WERI-Rb-1 (cell line): ENCODE data around the gene CLEC18C.
A peak's percentile ranks its signal among the peaks of the same experiment; 100 is the strongest.
"Not testable (repeated sequence)": the region's sequence is repeated elsewhere in the genome, so short reads cannot be mapped to it uniquely, and the experiment has no call there.

Experiments
- DNase-seq: peaks from one replicate; pipeline ENCODE4 v3.0.0-alpha.2; 2020
- H3K27ac ChIP-seq: fragments of 250-450 bp; sonication (Bioruptor Pico); 2 replicates; pipeline ENCODE4 v1.5.1; 2020; ENCODE audit warnings: mild to moderate bottlenecking, moderate library complexity
- H3K27me3 ChIP-seq: fragments of 250-450 bp; sonication (Bioruptor Pico); 2 replicates; pipeline ENCODE4 v1.5.1; 2021; ENCODE audit warnings: mild to moderate bottlenecking, low read depth, moderate library complexity; ENCODE audit not compliant: insufficient read depth, severe bottlenecking
- H3K36me3 ChIP-seq: fragments of 250-450 bp; sonication (Bioruptor Pico); 2 replicates; pipeline ENCODE4 v1.5.1; 2020; ENCODE audit warnings: mild to moderate bottlenecking, moderate library complexity
- H3K4me3 ChIP-seq: 2 replicates; pipeline ENCODE4 v1.5.1; 2011; ENCODE audit warnings: low read depth, mild to moderate bottlenecking, control low read depth, low read length
- H3K9me3 ChIP-seq: fragments of 250-450 bp; sonication (Bioruptor Pico); 2 replicates; pipeline ENCODE4 v1.5.1; 2021; ENCODE audit warnings: mild to moderate bottlenecking, moderate library complexity; ENCODE audit not compliant: severe bottlenecking

The CLEC18C gene

GRCh38 chr16:70198230-70198629, 24.6 kb downstream of the CLEC18C start:
- H3K36me3 ChIP-seq, H3K27me3 ChIP-seq, H3K4me3 ChIP-seq, DNase-seq, H3K9me3 ChIP-seq, H3K27ac ChIP-seq: not testable (repeated sequence)

- H3K9me3 ChIP-seq, H3K4me3 ChIP-seq, DNase-seq, H3K27ac ChIP-seq, H3K36me3 ChIP-seq, H3K27me3 ChIP-seq: not testable (repeated sequence)
Measured at GRCh38 chr16:70198666-70199065, 25.1 kb downstream of the CLEC18C start.

GRCh38 chr16:70199170-70199569, 25.6 kb downstream of the CLEC18C start:
- not testable (repeated sequence) for H3K9me3 ChIP-seq, H3K36me3 ChIP-seq, DNase-seq, H3K27ac ChIP-seq, H3K27me3 ChIP-seq, H3K4me3 ChIP-seq

GRCh38 chr16:70200063-70200462, 26.5 kb downstream of the CLEC18C start:
- H3K4me3 ChIP-seq, H3K27me3 ChIP-seq, H3K9me3 ChIP-seq, H3K36me3 ChIP-seq, DNase-seq, H3K27ac ChIP-seq: not testable (repeated sequence)

GRCh38 chr16:70203508-70203907, 29.9 kb downstream of the CLEC18C start:
- not testable (repeated sequence) for H3K27me3 ChIP-seq, H3K4me3 ChIP-seq, DNase-seq, H3K36me3 ChIP-seq, H3K9me3 ChIP-seq, H3K27ac ChIP-seq

GRCh38 chr16:70204010-70204409, 30.4 kb downstream of the CLEC18C start:
- not testable (repeated sequence) for H3K36me3 ChIP-seq, H3K27me3 ChIP-seq, DNase-seq, H3K4me3 ChIP-seq, H3K27ac ChIP-seq, H3K9me3 ChIP-seq

GRCh38 chr16:70204668-70205405, 31.2 kb downstream of the CLEC18C start:
- H3K36me3 ChIP-seq, DNase-seq, H3K9me3 ChIP-seq, H3K4me3 ChIP-seq, H3K27me3 ChIP-seq, H3K27ac ChIP-seq: not testable (repeated sequence)

- H3K36me3 ChIP-seq, DNase-seq, H3K4me3 ChIP-seq, H3K9me3 ChIP-seq, H3K27me3 ChIP-seq: not testable (repeated sequence)
- H3K27ac ChIP-seq, result peak overlapping the region; percentile 47; the same call in 1 of the 2 replicates
Measured at GRCh38 chr16:70206382-70206781, 32.8 kb downstream of the CLEC18C start.

- H3K27ac ChIP-seq, H3K9me3 ChIP-seq: not testable (repeated sequence)
Measured at GRCh38 chr16:70218586-70218985, 45.0 kb downstream of the CLEC18C start.

GRCh38 chr16:70222574-70222973, 49.0 kb downstream of the CLEC18C start:
- not testable (repeated sequence) for H3K36me3 ChIP-seq, H3K9me3 ChIP-seq, H3K4me3 ChIP-seq, H3K27ac ChIP-seq, H3K27me3 ChIP-seq, DNase-seq

More at GRCh38 chr16:70218586-70218985, 45.0 kb downstream of the CLEC18C start:
- H3K4me3 ChIP-seq, H3K36me3 ChIP-seq, H3K27me3 ChIP-seq, DNase-seq: not testable (repeated sequence)

GRCh38 chr16:70223216-70223615, 49.6 kb downstream of the CLEC18C start:
- not testable (repeated sequence) for DNase-seq, H3K36me3 ChIP-seq, H3K9me3 ChIP-seq, H3K27ac ChIP-seq, H3K4me3 ChIP-seq, H3K27me3 ChIP-seq

GRCh38 chr16:70223971-70224513, 50.5 kb downstream of the CLEC18C start:
- H3K27ac ChIP-seq, result peak overlapping the region; percentile 68
- not testable (repeated sequence) for H3K36me3 ChIP-seq, H3K4me3 ChIP-seq, H3K27me3 ChIP-seq, H3K9me3 ChIP-seq, DNase-seq

- H3K9me3 ChIP-seq, H3K27me3 ChIP-seq, H3K36me3 ChIP-seq, DNase-seq, H3K27ac ChIP-seq, H3K4me3 ChIP-seq: not testable (repeated sequence)
Measured at GRCh38 chr16:70224645-70225044, 51.1 kb downstream of the CLEC18C start.

- H3K36me3 ChIP-seq, H3K9me3 ChIP-seq, DNase-seq, H3K27ac ChIP-seq, H3K4me3 ChIP-seq, H3K27me3 ChIP-seq: not testable (repeated sequence)
Measured at GRCh38 chr16:70225430-70225829, 51.8 kb downstream of the CLEC18C start.

- not testable (repeated sequence) for DNase-seq
Measured at GRCh38 chr16:70226024-70226423, 52.4 kb downstream of the CLEC18C start.

More at GRCh38 chr16:70226024-70226423, 52.4 kb downstream of the CLEC18C start:
- not testable (repeated sequence) for H3K27me3 ChIP-seq, H3K9me3 ChIP-seq, H3K27ac ChIP-seq, H3K36me3 ChIP-seq, H3K4me3 ChIP-seq
